Esophagus squamous epithelium (tissue), 5 donors: Measurements from ENCODE around the gene P2RY6. TPM values are rescaled to one million over a fixed set of nuclear protein-coding genes. Genes with fewer than 3 reads are reported as not detected.
A peak's percentile ranks its signal among the peaks of the same experiment; 100 is the strongest.

Source experiments
- DNase-seq: peaks from one replicate; lab custom pipeline; 2025; lab: John Stamatoyannopoulos, UW
- H3K27ac ChIP-seq, 4 donors: fragments of 200-600 bp; sonication (generic); one replicate each; pipeline ENCODE4 v1.5.1; 2016 to 2019; ENCODE audit warnings: mild to moderate bottlenecking in 1 of 4
- H3K27me3 ChIP-seq, 4 donors: fragments of 200-600 bp; sonication (generic); 1 replicate in 3 of 4; 2 replicates in 1 of 4; pipeline versions ENCODE4 v1.5.1 to v1.6.0; 2017 to 2021; ENCODE audit warnings: antibody characterized with exemption in 1 of 4
- H3K36me3 ChIP-seq, 3 donors: fragments of 200-600 bp; sonication (generic); one replicate each; pipeline ENCODE4 v1.5.1; 2016 to 2019
- H3K4me1 ChIP-seq, 3 donors: fragments of 200-600 bp; sonication (generic); one replicate each; pipeline ENCODE4 v1.5.1; 2017 to 2019
- H3K4me3 ChIP-seq, 4 donors: fragments of 200-600 bp; sonication (generic); 1 replicate in 3 of 4; 2 replicates in 1 of 4; pipeline ENCODE4 v1.5.1; 2016 to 2019; ENCODE audit warnings: mild to moderate bottlenecking in 2 of 4, moderate library complexity in 1 of 4
- H3K9me3 ChIP-seq, 3 donors: fragments of 200-600 bp; sonication (generic); one replicate each; pipeline ENCODE4 v1.5.1; 2016 to 2019
- CTCF ChIP-seq, 6 experiments: fragments of 450-650 bp in 4 of 6; fragments of 200-600 bp in 2 of 6; sonication (generic) in 2 of 6; IDR thresholded peaks; one replicate each; pipeline ENCODE4 v1.5.1; 2016 to 2019; ENCODE audit warnings: antibody characterized with exemption in 6 of 6, mild to moderate bottlenecking in 4 of 6, moderate library complexity in 4 of 6
- POLR2A ChIP-seq, 4 donors: fragments of 450-650 bp; IDR thresholded peaks; one replicate each; pipeline ENCODE4 v1.6.1; 2017; ENCODE audit warnings: antibody characterized with exemption in 4 of 4, mild to moderate bottlenecking in 4 of 4, moderate library complexity in 3 of 4
- WGBS, 2 donors: methylation state at CpG; one replicate each; pipeline ENCODE4 v1.1.5; 2018; 5-methylcytosine and 5-hydroxymethylcytosine counted together
- intact Hi-C: fragments of 100-400 bp; cut with DNase I; formaldehyde crosslinking; loops from one replicate; pipeline ENCODE4 v1.15.0; 2022
- total RNA-seq, 4 donors: library from RNA; depleted of rRNA; stranded (reverse); fragments of >200 nt; gene quantifications; one replicate each; pipeline ENCODE4 v1.1.0, GENCODE V29; 2016
- donor health status: DM: yes; HTN: yes; CAD: no.

P2RY6 gene
- total RNA-seq, 4 donors from 2014 or later, result 0.26 to 3.6 (median 1.3) TPM

- peak; percentile 41 for DNase-seq
- 22 to 40% methylated on average over 1 to 9 of the region's 17 CpGs for WGBS, 2 donors
- intact Hi-C loops, result no loop called here
- H3K27me3 ChIP-seq, result no peaks in the 10 kb centered on the region
- H3K4me1 ChIP-seq, result peaks cover 5 to 37% (median 23%) of the 10 kb centered on the region in 3 donors
- peak overlapping the region; percentile 12 to 78 (median 52) for H3K27ac ChIP-seq
- H3K4me3 ChIP-seq, result peak overlapping the region in 2 of 4 donors; percentile 5 to 48
- H3K9me3 ChIP-seq, result no peaks in the 10 kb centered on the region
- TF ChIP-seq CTCF (IDR thresholded peaks at IDR 0.05) (peak; percentile 71 to 94 (median 86)), POLR2A (IDR thresholded peaks at IDR 0.05) (no peak)
- no peaks in the 10 kb centered on the region for H3K36me3 ChIP-seq
Measured at GRCh38 chr11:73288873-73289707, 17.0 kb downstream of the P2RY6 start.

GRCh38 chr11:73290536-73290935 lies 18.4 kb downstream of the P2RY6 start:
- no peak for DNase-seq
- Histone ChIP-seq H3K27ac (no peak overlapping the region), H3K4me3 (no peak overlapping the region), H3K9me3 (no peaks in the 10 kb centered on the region), H3K4me1 (peaks cover 5 to 43% (median 20%) of the 10 kb centered on the region in 3 donors), H3K36me3 (no peaks in the 10 kb centered on the region), H3K27me3 (no peaks in the 10 kb centered on the region)
- TF ChIP-seq CTCF (IDR thresholded peaks at IDR 0.05) (no peak), POLR2A (IDR thresholded peaks at IDR 0.05) (no peak)
- intact Hi-C loops, result loop anchor here (5.0 kb wide), 1 partner anchor 103 kb away; no protein-coding TSS in a partner anchor
- 86 to 100% methylated on average over 1 to 4 of the region's 4 CpGs for WGBS, 2 donors

GRCh38 chr11:73291196-73291595 lies 19.1 kb downstream of the P2RY6 start:
- no peak overlapping the region for H3K4me3 ChIP-seq
- no peaks in the 10 kb centered on the region for H3K36me3 ChIP-seq
- 86 to 100% methylated on average over 1 of the region's 3 CpGs for WGBS, 2 donors
- peaks cover 5 to 44% (median 20%) of the 10 kb centered on the region in 3 donors for H3K4me1 ChIP-seq
- TF ChIP-seq CTCF (IDR thresholded peaks at IDR 0.05) (no peak), POLR2A (IDR thresholded peaks at IDR 0.05) (no peak)
- no peak for DNase-seq
- no peaks in the 10 kb centered on the region for H3K27me3 ChIP-seq
- intact Hi-C loops, result loop anchor here (5.0 kb wide), 1 partner anchor 104 kb away; no protein-coding TSS in a partner anchor
- H3K9me3 ChIP-seq, result no peaks in the 10 kb centered on the region
- no peak overlapping the region for H3K27ac ChIP-seq

- 74 to 84% methylated on average over 7 to 12 of the region's 12 CpGs for WGBS, 2 donors
- Histone ChIP-seq H3K36me3 (no peaks in the 10 kb centered on the region), H3K27ac (no peak overlapping the region), H3K4me3 (no peak overlapping the region), H3K4me1 (peaks cover 5 to 44% (median 20%) of the 10 kb centered on the region in 3 donors), H3K27me3 (no peaks in the 10 kb centered on the region), H3K9me3 (no peaks in the 10 kb centered on the region)
- no peak for DNase-seq
- TF ChIP-seq CTCF (IDR thresholded peaks at IDR 0.05) (no peak), POLR2A (IDR thresholded peaks at IDR 0.05) (no peak)
- intact Hi-C loops, result loop anchor here (5.0 kb wide), 1 partner anchor 105 kb away; no protein-coding TSS in a partner anchor
Measured at GRCh38 chr11:73291781-73292524, 19.8 kb downstream of the P2RY6 start.
